ENCODE results near the gene POLR2F. TPM values are rescaled to one million over a fixed set of nuclear protein-coding genes. Genes with fewer than 3 reads are reported as not detected.
A peak's percentile ranks its signal among the peaks of the same experiment; 100 is the strongest.

POLR2F gene
- total RNA-seq, 2 experiments from 2014 or later, result 20.2 to 21.1 TPM

GRCh38 chr22:37905534-37906363, 47.8 kb upstream of the POLR2F start, which contains the start of gene MICALL1:
TSS of gene MICALL1 (plus strand) at chr22:37906297. CDS start at chr22:37906423, 126 bp downstream.
- Mint-ChIP-seq H3K4me3 (peak within 1 kb of the TSS; percentile 91), H3K36me3 (ENCODE audit: low read depth) (no peaks in the 10 kb centered on the region), H3K9me3 (no peaks in the 10 kb centered on the region), H3K27me3 (no peaks in the 10 kb centered on the region), H3K4me1 (ENCODE audit: low read depth) (peaks cover 28% of the 10 kb centered on the region), H3K27ac (peak within 1 kb of the TSS; percentile 87)
- CTCF ChIA-PET, result interaction anchor here (0.6 to 1.7 kb wide), 7 partner anchors 9 to 59 kb away, joined by 3 to 12 read pairs (median 4); no protein-coding TSS in a partner anchor
- Histone ChIP-seq H3K4me3 (ENCODE audit: low read length) (peak within 1 kb of the TSS; percentile 60), H3K36me3 (ENCODE audit: insufficient read depth, low read length) (no peaks in the 10 kb centered on the region), H3K27me3 (ENCODE audit: control insufficient read depth in 1 of 2, insufficient read depth in 2 of 2, low read length in 2 of 2) (no peaks in the 10 kb centered on the region), H3K9me3 (ENCODE audit: control insufficient read depth in 1 of 2, insufficient read depth in 1 of 2, low read length in 2 of 2) (no peaks in the 10 kb centered on the region), H3K4me1 (ENCODE audit: insufficient read depth, low read length) (peaks cover 22% of the 10 kb centered on the region), H3K27ac (ENCODE audit: low read depth in 1 of 2, low read length in 2 of 2) (peak within 1 kb of the TSS; percentile 55 to 64)
- no peak for TF ChIP-seq CTCF (IDR thresholded peaks at IDR 0.05)
- DNase-seq (peak; percentile 31 to 88 (median 69)), ATAC-seq (ENCODE audit: poor library complexity) (peak; percentile 78)
- POLR2A ChIA-PET, result interaction anchor here (0.6 to 2.3 kb wide), 11 partner anchors 9 to 419 kb away, joined by 3 to 37 read pairs (median 4); partner anchors contain the start of genes ANKRD54, C22orf23, EIF3L and GCAT
- intact Hi-C loops (cut with DNase I, micrococcal nuclease), result loop anchor here in 1 of 2 experiments (1.0 to 5.0 kb wide), 2 partner anchors 29 to 47 kb away; partner anchors contain the start of genes C22orf23 and POLR2F

- TF ChIP-seq CTCF (IDR thresholded peaks at IDR 0.05), result no peak
- Mint-ChIP-seq H3K27ac (peak overlapping the region; percentile 82), H3K4me3 (peak overlapping the region; percentile 86), H3K36me3 (ENCODE audit: low read depth) (no peaks in the 10 kb centered on the region), H3K4me1 (ENCODE audit: low read depth) (peaks cover 34% of the 10 kb centered on the region), H3K9me3 (no peaks in the 10 kb centered on the region), H3K27me3 (no peaks in the 10 kb centered on the region)
- no peaks in the 10 kb centered on the region for H3K9me3 ChIP-seq (ENCODE audit: control insufficient read depth in 1 of 2, insufficient read depth in 1 of 2, low read length in 2 of 2)
- ChIA-PET CTCF (interaction anchor here (0.6 to 1.7 kb wide), 6 partner anchors 10 to 58 kb away, joined by 3 to 12 read pairs (median 4); no protein-coding TSS in a partner anchor), POLR2A (interaction anchor here (0.6 to 2.3 kb wide), 11 partner anchors 10 to 248 kb away, joined by 3 to 37 read pairs (median 4); partner anchors contain the start of genes ANKRD54, C22orf23, EIF3L and GCAT)
- peaks cover 22% of the 10 kb centered on the region for H3K4me1 ChIP-seq (ENCODE audit: insufficient read depth, low read length)
- DNase-seq, result peak in 13 of 14 experiments; percentile 9 to 63 (median 37)
- H3K27me3 ChIP-seq (ENCODE audit: control insufficient read depth in 1 of 2, insufficient read depth in 2 of 2, low read length in 2 of 2), result no peaks in the 10 kb centered on the region
- no peaks in the 10 kb centered on the region for H3K36me3 ChIP-seq (ENCODE audit: insufficient read depth, low read length)
- peak overlapping the region; percentile 60 for H3K4me3 ChIP-seq (ENCODE audit: low read length)
- intact Hi-C loops (cut with DNase I, micrococcal nuclease), result loop anchor here in 1 of 2 experiments (1.0 to 5.0 kb wide), 2 partner anchors 28 to 46 kb away; partner anchors contain the start of genes C22orf23 and POLR2F
- peak overlapping the region; percentile 55 to 64 for H3K27ac ChIP-seq (ENCODE audit: low read depth in 1 of 2, low read length in 2 of 2)
- peak; percentile 45 for ATAC-seq (ENCODE audit: poor library complexity)
These were observed 47.0 kb upstream of the POLR2F start for GRCh38 chr22:37906364-37907008.
